Stimulated activated CD4-positive, alpha-beta T cell treated with anti-CD3 and anti-CD28 coated beads, Interleukin-15, amount 100 ng/mL, for 1 hour (primary cell): Measurements from ENCODE around the gene GLP1R.
"Not testable (repeated sequence)": the region's sequence is repeated elsewhere in the genome, so short reads cannot be mapped to it uniquely, and the experiment has no call there.

ENCODE experiments used
- DNase-seq, 2 donors: peaks; one replicate each; pipeline ENCODE4 v3.0.0-alpha.2; 2020; ENCODE audit warnings: low read depth in 1 of 2, low spot score in 1 of 2

GLP1R gene

GRCh38 chr6:39118921-39119320, 70.3 kb downstream of the GLP1R start:
- no peak for DNase-seq

GRCh38 chr6:39124114-39124513, 75.5 kb downstream of the GLP1R start:
- DNase-seq = no peak

DNA sequence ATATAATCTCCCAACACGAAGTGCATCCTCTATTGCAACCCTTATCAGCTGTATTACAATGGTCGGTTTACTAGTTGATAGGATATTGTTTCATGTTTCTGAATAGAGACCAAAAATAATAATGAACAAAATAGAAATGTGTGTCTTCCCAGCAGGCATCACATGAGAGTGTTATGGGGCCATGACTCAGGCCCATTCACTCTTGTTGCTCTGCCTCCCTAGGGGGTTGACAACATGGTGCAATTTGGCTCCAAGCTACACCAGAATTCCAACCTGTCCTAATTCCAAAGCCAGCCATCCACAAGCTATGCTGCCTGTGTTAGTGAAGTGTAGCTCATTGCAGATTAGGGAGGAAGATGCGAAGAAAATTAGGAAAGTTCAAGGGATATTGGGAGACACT, 79.5 kb downstream of the GLP1R start:
- no peak for DNase-seq

GRCh38 chr6:39128832-39129231, 80.3 kb downstream of the GLP1R start:
- no peak for DNase-seq

DNA sequence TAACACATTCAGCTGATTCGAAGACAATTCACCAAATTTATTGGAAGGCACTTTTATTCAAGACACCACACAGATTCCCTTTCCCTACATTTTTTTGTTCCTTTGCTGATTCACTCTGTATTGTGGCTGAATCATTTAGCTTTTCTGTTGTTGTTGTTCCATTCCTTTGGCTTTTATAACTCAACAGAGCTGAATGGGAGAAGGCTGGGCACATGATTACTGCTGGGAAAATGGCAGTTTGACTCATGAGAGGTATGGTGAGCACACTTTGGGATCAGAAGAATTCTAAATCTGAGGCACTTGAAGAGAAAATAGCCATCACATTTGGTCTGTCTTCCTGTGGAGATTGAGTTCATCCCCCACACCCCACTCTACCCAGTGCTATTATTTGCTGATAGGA, 82.1 kb downstream of the GLP1R start:
- DNase-seq = no peak

DNA sequence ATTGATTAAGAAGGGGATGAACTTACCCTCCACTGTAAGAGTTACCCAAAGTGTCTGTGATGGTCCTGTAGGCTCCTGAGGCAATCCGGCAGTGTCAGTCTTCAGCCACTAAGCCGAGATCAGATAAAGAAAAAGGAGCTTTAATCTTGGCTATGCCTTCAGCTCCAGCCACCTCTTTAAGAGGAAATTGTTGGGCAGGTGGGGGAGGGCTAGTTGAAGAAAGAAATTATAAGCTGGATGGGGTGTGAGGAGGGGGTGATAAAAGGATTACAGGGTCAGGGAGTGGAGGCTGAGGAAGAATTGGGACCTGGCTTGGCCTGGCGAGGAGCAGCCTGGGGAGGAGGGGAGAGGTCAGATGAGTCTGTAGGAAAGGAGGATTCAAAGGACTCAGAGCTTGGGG, 86.2 kb downstream of the GLP1R start:
- DNase-seq = not testable (repeated sequence)

DNA sequence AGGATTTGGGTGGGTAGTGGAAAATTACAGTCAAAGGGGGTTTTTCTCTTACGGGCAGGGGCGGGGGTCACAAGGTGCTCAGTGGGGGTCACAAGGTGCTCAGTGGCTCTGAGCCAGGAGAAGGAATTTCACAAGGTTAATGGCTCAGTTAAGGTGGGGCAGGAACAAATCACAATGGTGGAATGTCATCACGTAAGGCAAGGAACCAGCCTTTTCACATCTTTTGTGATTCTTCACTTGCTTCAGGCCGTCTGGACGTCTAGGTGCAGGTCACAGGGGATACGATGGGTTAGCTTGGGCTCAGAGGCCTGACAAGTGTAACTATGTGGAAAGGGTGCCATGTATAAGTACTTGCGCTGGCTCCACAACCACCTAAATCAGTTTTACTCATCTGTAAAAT, 87.6 kb downstream of the GLP1R start:
- DNase-seq = not testable (repeated sequence)

DNA sequence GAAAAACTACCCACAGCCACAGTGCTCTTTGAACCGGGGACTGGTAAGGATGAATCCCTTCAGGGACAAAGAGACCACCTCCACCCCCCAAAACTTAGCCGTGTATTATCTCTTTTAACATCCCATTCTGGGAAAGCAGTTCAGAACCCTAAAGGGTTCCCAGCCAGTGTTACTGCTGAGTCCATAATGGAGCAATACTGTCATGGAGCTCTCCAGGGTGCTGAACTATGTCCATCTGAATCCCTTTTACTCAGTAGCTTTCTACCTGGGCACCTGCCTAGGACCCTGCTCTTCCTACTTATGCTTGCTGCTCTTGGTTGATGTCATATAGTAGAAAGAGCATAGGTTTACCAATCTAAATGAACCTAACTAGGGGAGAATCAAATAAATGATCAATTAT, 88.7 kb downstream of the GLP1R start:
- no peak for DNase-seq
